GM20000 (cell line): ENCODE measurements around the gene SMG7.

Experiments used
- DNase-seq: peaks from one replicate; pipeline ENCODE4 v3.0.0; 2012; ENCODE audit warnings: low spot score
- CTCF ChIP-seq: IDR thresholded peaks from 2 replicates; pipeline ENCODE4 v1.5.1; 2012; ENCODE audit warnings: mild to moderate bottlenecking, control low read depth; ENCODE audit errors: extremely low read depth, missing control alignments

Gene SMG7

GRCh38 chr1:183435497-183435896, 36.8 kb upstream of the SMG7 start:
- no peak for DNase-seq
- TF ChIP-seq CTCF = no peak

GRCh38 chr1:183438060-183438459, 34.2 kb upstream of the SMG7 start:
- TF ChIP-seq CTCF = no peak
- no peak for DNase-seq

DNA sequence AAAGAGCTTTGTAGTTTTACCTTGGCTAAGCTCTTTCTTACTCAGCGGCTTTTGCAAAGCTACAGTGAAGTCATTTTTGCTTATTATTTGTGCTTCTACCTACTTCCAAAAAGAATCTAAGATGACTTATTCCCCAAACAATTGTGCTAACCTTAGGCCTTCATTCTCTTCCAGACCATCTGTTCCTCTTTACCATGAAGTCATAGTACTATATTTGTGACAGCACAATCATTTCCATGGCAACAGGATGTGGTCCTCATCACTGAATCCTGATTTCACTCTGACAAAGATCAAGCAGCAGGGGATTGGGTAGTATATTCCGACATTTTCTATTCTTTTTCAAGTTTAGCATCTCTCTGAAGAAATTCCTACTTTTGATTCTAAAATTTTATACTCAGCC, 29.3 kb upstream of the SMG7 start:
- DNase-seq = no peak
- no peak for TF ChIP-seq CTCF

- DNase-seq = no peak
- no peak for TF ChIP-seq CTCF
Measured at GRCh38 chr1:183443466-183443865, 28.8 kb upstream of the SMG7 start.

DNA sequence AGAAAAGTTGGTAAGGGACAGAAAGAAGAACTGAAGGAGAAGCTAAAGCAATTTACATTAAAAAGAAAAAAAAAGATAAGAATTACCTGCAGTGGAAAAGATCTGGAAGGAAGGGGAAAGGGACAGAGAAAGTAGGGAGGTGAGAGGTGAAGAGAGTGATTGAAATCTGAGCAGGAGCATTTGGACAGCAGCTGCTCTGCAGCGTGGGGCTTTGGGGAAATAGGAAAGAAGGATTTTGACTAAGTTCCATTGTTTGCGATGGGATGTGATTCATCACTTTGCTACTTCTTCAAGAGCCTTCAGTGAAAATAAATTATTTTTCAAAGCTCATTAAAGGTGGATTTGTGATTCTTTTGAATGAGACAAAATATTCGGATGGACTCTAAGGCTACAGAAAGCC, 28.1 kb upstream of the SMG7 start:
- DNase-seq = no peak
- no peak for TF ChIP-seq CTCF

DNA sequence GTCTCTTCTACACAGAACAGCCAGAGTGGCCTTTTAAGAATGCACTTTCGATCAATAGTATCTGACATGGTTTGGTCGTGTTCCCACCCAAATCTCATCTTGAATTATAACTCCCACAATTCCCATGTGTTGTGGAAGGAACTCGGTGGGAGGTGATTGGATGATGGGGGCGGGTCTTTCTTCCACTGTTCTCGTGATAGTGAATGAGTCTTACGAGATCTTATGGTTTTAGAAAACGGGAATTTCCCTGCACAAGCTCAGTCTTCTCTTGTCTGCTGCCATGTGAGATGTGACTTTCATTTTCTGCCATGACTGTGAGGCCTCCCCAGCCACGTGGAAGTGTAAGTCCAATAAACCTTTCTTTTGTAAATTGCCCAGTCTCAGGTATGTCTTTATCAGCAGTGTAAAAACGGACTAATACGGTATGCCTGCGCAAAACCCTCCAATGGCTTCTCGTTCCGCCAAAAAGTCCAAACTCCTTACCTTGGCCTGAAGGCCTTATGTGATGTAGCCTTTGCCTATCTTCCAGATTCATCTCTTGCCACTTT, 23.0 kb upstream of the SMG7 start:
- DNase-seq = no peak
- TF ChIP-seq CTCF = no peak

GRCh38 chr1:183450093-183450492, 22.2 kb upstream of the SMG7 start:
- no peak for DNase-seq
- TF ChIP-seq CTCF = no peak

GRCh38 chr1:183454377-183454776, 17.9 kb upstream of the SMG7 start:
- no peak for DNase-seq
- no peak for TF ChIP-seq CTCF
